ENCODE measurements around the gene FTO.
A peak's percentile ranks its signal among the peaks of the same experiment; 100 is the strongest.
"Not testable (repeated sequence)": the region's sequence is repeated elsewhere in the genome, so short reads cannot be mapped to it uniquely, and the experiment has no call there.

Gene FTO

GRCh38 chr16:53686710-53687109, 17.2 kb upstream of the FTO start:
- H3K4me3 ChIP-seq (ENCODE audit: low read depth, low read length), result no peak overlapping the region
- no peak for TF ChIP-seq CTCF (IDR thresholded peaks at IDR 0.05; ENCODE audit: control insufficient read depth, extremely low read depth, insufficient read depth)
- DNase-seq (ENCODE audit: low read depth), result no peak

- DNase-seq (ENCODE audit: low read depth), result no peak
- no peak for TF ChIP-seq CTCF (IDR thresholded peaks at IDR 0.05; ENCODE audit: control insufficient read depth, extremely low read depth, insufficient read depth)
- no peak overlapping the region for H3K4me3 ChIP-seq (ENCODE audit: low read depth, low read length)
Measured at GRCh38 chr16:53689636-53690035, 14.3 kb upstream of the FTO start.

GRCh38 chr16:53690771-53691170, 13.2 kb upstream of the FTO start:
- no peak overlapping the region for H3K4me3 ChIP-seq (ENCODE audit: low read depth, low read length)
- DNase-seq (ENCODE audit: low read depth), result no peak
- TF ChIP-seq CTCF (IDR thresholded peaks at IDR 0.05; ENCODE audit: control insufficient read depth, extremely low read depth, insufficient read depth), result no peak

GRCh38 chr16:53692146-53692545, 11.8 kb upstream of the FTO start:
- peak; percentile 53 for TF ChIP-seq CTCF (IDR thresholded peaks at IDR 0.05; ENCODE audit: control insufficient read depth, extremely low read depth, insufficient read depth)
- no peak overlapping the region for H3K4me3 ChIP-seq (ENCODE audit: low read depth, low read length)
- no peak for DNase-seq (ENCODE audit: low read depth)

GRCh38 chr16:53693320-53693719, 10.6 kb upstream of the FTO start:
- DNase-seq (ENCODE audit: low read depth), result no peak
- no peak overlapping the region for H3K4me3 ChIP-seq (ENCODE audit: low read depth, low read length)
- no peak for TF ChIP-seq CTCF (IDR thresholded peaks at IDR 0.05; ENCODE audit: control insufficient read depth, extremely low read depth, insufficient read depth)

GRCh38 chr16:53695070-53695469, 8.9 kb upstream of the FTO start:
- DNase-seq (ENCODE audit: low read depth), result no peak
- TF ChIP-seq CTCF (IDR thresholded peaks at IDR 0.05; ENCODE audit: control insufficient read depth, extremely low read depth, insufficient read depth), result no peak
- H3K4me3 ChIP-seq (ENCODE audit: low read depth, low read length), result no peak overlapping the region

GRCh38 chr16:53698271-53698670, 5.7 kb upstream of the FTO start:
- H3K4me3 ChIP-seq (ENCODE audit: low read depth, low read length); DNase-seq (ENCODE audit: low read depth): not testable (repeated sequence)

- no peak for TF ChIP-seq CTCF (IDR thresholded peaks at IDR 0.05; ENCODE audit: control insufficient read depth, extremely low read depth, insufficient read depth)
- no peak for DNase-seq (ENCODE audit: low read depth)
- peak overlapping the region; percentile 88 for H3K4me3 ChIP-seq (ENCODE audit: low read depth, low read length)
Measured at GRCh38 chr16:53704445-53704813, 473 bp downstream of the FTO start.
